Measurements from ENCODE around the gene ERICH3. TPM values are rescaled to one million over a fixed set of nuclear protein-coding genes. Genes with fewer than 3 reads are reported as not detected.

ERICH3 gene
- total and polyA plus RNA-seq, 9 of the 15 experiments (the other 6 are each of a cell fraction or from before 2014, with no cell fraction given), result not detected

DNA sequence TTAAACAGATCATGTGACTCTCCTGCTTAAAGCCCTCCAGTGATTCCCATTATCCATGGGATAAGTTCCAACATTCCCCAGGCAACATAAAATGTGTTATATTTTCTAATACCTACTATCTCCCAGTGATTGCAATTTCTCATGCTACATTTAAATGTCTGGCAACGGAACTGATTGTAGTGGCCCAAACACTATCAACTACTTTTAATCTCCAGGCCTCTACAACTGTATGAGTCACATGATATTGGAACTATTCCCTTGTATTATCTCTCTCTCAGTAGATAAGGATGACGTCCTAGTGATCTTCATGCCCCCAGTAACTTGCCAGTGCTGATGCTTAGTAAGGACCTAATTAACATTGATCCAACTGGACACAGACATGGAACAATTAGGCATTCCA is 49.9 kb downstream of the ERICH3 start:
- H3K4me3 ChIP-seq, result no peak overlapping the region
- no peak overlapping the region for H2AFZ ChIP-seq (ENCODE audit: low read depth, low read length)
- no peak overlapping the region for H3K4me2 ChIP-seq (ENCODE audit: insufficient read depth, low read length)
- H3K9me3 ChIP-seq (replicated peaks; ENCODE audit: control insufficient read depth, insufficient read depth, low read depth, low read length), result no peaks in the 10 kb centered on the region
- FAIRE-seq (no peak), DNase-seq (ENCODE audit: extremely low read depth in 1 of 4, low spot score in 3 of 4) (no peak), ATAC-seq (no peak)
- no peak overlapping the region for H3K9ac ChIP-seq (ENCODE audit: insufficient read depth in 1 of 2, low read depth in 2 of 2, low read length in 2 of 2)
- POLR2A ChIA-PET, result no interaction called here
- H4K20me1 ChIP-seq (replicated peaks; ENCODE audit: control insufficient read depth, insufficient read depth, low read length), result no peaks in the 10 kb centered on the region
- H3K36me3 ChIP-seq (ENCODE audit: control insufficient read depth, insufficient read depth, low read length), result no peaks in the 10 kb centered on the region
- no peaks in the 10 kb centered on the region for H3K27me3 ChIP-seq (ENCODE audit: control insufficient read depth in 2 of 2, insufficient read depth in 2 of 2, low read length in 2 of 2)
- no peak overlapping the region for H3K27ac ChIP-seq (ENCODE audit: extremely low read depth, low read depth, low read length)
- H3K79me2 ChIP-seq (ENCODE audit: control insufficient read depth, insufficient read depth, low read length), result no peaks in the 10 kb centered on the region
- WGBS (ENCODE audit: insufficient coverage, low coverage, missing lambda C conversion rate), result 0% methylated on average over 2 of the region's 2 CpGs
- intact Hi-C loops (cut with micrococcal nuclease) (no loop called here), in situ Hi-C loops (cut with MboI) (no loop called here)
- CTCF ChIA-PET (ENCODE audit: low intra/inter-chr PET ratio), result no interaction called here
- BruUV-seq (replicated peaks), result no TSS peak
- no peaks in the 10 kb centered on the region for H3K4me1 ChIP-seq (replicated peaks in 1 of 2; ENCODE audit: control insufficient read depth in 2 of 2, insufficient read depth in 2 of 2, low read length in 2 of 2)
- H3K9me1 ChIP-seq (ENCODE audit: control insufficient read depth, insufficient read depth, low read length), result no peaks in the 10 kb centered on the region
- TF ChIP-seq, protein P1, sequence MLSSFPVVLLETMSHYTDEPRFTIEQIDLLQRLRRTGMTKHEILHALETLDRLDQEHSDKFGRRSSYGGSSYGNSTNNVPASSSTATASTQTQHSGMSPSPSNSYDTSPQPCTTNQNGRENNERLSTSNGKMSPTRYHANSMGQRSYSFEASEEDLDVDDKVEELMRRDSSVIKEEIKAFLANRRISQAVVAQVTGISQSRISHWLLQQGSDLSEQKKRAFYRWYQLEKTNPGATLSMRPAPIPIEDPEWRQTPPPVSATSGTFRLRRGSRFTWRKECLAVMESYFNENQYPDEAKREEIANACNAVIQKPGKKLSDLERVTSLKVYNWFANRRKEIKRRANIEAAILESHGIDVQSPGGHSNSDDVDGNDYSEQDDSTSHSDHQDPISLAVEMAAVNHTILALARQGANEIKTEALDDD (IDR thresholded peaks at IDR 0.05), result no peak
- TF ChIP-seq, protein P2, sequence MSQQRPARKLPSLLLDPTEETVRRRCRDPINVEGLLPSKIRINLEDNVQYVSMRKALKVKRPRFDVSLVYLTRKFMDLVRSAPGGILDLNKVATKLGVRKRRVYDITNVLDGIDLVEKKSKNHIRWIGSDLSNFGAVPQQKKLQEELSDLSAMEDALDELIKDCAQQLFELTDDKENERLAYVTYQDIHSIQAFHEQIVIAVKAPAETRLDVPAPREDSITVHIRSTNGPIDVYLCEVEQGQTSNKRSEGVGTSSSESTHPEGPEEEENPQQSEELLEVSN (IDR thresholded peaks at IDR 0.05; ENCODE audit: borderline replicate concordance in 1 of 2, extremely low read depth in 1 of 2, insufficient read depth in 1 of 2, insufficient read length in 1 of 2, low read depth in 1 of 2, low read length in 1 of 2, poor library complexity in 1 of 2, severe bottlenecking in 1 of 2), result no peak
- TF ChIP-seq TAL1 (IDR thresholded peaks at IDR 0.05), result no peak
- no peak for TF ChIP-seq ZNF232 (CRISPR knock-in tag; IDR thresholded peaks at IDR 0.05)
- TF ChIP-seq RBM22 (IDR thresholded peaks at IDR 0.05; ENCODE audit: low read depth, low read length, poor library complexity, severe bottlenecking), result no peak
- TF ChIP-seq CBFB (CRISPR knock-in tag; IDR thresholded peaks at IDR 0.05), result no peak
- TF ChIP-seq RHOXF2B (CRISPR knock-in tag; conservative IDR thresholded peaks at IDR 0.05), result no peak
- TF ChIP-seq KLF16 (IDR thresholded peaks at IDR 0.05), result no peak
- no peak for TF ChIP-seq PATZ1 (CRISPR knock-in tag; IDR thresholded peaks at IDR 0.05; ENCODE audit: borderline replicate concordance)
- TF ChIP-seq SUPT5H (IDR thresholded peaks at IDR 0.05), result no peak
- TF ChIP-seq ARID2 (IDR thresholded peaks at IDR 0.05), result no peak
